Frontal cortex (tissue), 4 donors: ENCODE data around the gene TMEM132D. TPM values are rescaled to one million over a fixed set of nuclear protein-coding genes. Genes with fewer than 3 reads are reported as not detected.

Experiments used
- DNase-seq, 2 donors: peaks; one replicate each; pipeline ENCODE4 v3.0.0; 2012; ENCODE audit warnings: low spot score in 2 of 2
- FAIRE-seq: peaks from 2 replicates; lab custom pipeline; 2012; peaks lifted over from hg19 to GRCh38; lab: Jason Lieb, UNC
- total RNA-seq: library from RNA; depleted of rRNA; stranded (reverse); fragments of >200 nt; gene quantifications from one replicate; pipeline ENCODE4 v1.2.3, GENCODE V29; 2014
- donor health status: control.
- donor health status: control.
- donor health status: control.

Gene TMEM132D
- total RNA-seq, 1 donor from 2014 or later, result 4.1 TPM

DNA sequence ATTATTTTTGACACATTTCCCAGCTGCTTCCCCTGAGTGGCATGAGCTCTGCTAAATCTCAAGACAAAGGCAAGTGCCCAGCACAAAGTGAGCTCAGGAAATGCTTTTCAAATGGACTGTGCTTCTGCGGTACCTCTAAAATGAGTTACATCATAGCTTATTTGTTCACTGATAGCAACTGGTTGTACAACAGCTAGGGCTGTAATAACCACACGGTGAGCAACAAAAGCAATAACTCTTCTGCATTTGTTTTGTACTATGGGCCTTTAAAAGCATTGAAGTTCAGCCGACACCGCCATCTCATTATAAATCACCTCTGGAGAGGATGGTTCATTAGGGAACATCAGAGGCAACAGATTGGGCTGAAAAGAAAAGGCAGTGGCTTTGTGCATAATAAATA lies 575.6 kb downstream of the TMEM132D start:
- DNase-seq (no peak), FAIRE-seq (no peak)

DNA sequence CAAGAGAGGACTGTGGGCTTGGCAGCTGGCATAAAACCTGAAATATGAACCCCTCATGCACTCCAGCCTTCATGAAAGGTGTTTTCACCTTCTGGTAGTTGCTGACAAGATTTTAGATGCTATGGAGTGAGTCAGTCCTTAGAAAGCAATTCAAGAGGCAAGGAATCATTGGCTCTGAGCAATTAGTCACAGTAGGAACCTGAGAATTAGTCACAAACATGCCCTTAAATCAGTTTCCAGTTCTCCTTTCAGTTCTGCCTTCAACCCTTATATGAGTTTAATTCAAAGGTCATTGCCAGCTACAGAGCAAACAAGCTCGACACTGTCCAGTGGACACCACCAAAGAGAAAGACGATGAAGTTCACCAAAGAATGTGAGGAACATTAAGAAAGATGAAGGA lies 578.3 kb downstream of the TMEM132D start:
- no peak for FAIRE-seq
- DNase-seq, result no peak

DNA sequence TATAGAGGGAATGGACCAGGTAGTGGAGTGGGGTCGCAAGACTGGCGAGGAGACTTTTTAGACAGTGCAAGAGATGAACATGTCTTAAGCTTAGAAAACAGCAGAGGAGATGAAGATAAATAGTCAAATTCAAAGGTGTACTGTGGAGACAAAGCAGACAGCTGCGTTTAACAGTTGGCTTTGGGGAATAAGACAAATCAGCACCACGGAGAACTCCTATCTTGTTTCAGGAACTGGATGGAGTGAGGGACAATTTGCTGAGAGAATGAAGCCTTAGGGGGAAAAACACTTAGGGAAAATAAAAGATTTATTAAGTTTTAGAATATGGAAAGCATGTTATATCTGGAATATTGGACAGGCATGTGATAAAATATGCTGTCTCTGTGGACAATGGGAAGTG lies 591.8 kb downstream of the TMEM132D start:
- FAIRE-seq, result no peak
- DNase-seq, result no peak

- DNase-seq (no peak), FAIRE-seq (no peak)
These were observed 593.5 kb downstream of the TMEM132D start for GRCh38 chr12:129310346-129310745.

- FAIRE-seq (no peak), DNase-seq (no peak)
These were observed 598.0 kb downstream of the TMEM132D start for GRCh38 chr12:129305851-129306250.

DNA sequence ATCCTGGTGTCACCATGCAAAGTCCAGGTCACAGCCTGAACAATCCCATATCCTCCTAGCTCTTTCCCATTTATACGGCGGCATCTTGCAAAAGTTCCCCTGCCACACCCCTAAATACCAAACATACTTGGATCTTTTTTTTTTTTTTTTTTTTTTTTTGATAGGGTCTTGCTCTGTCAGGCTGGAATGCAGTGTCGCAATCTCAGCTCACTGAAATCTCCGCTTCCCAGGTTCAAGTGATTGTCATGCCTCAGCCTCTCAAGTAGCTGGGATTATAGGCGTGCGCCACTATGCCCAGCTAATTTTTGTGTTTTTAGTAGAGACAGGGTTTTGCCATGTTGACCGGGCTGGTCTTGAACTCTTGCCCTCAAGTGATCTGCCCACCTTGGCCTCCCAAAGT lies 599.3 kb downstream of the TMEM132D start:
- DNase-seq (no peak), FAIRE-seq (no peak)

GRCh38 chr12:129300011-129300410 lies 603.8 kb downstream of the TMEM132D start:
- DNase-seq (no peak), FAIRE-seq (no peak)

DNA sequence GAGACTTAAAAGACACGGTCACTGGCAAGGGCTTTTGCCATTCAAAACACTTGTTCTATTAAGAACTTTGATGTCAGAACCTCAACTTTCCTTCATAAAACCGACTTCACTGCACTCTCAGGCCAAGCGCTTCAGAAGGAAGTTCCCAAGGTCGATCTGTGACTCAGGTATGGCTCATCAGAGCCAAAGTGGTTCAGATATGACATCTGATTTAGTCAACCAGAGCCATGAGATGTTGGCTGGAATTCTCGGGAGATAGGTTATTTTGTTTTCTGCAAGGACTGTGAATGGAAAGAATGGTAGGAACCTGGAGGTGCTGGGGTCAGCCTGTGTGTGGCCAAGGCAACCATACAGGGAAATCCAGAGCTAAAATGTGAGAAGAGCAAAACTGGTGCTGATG lies 604.9 kb downstream of the TMEM132D start:
- no peak for DNase-seq
- FAIRE-seq, result no peak

GRCh38 chr12:129296671-129297070 lies 607.2 kb downstream of the TMEM132D start:
- FAIRE-seq (no peak), DNase-seq (no peak)

DNA sequence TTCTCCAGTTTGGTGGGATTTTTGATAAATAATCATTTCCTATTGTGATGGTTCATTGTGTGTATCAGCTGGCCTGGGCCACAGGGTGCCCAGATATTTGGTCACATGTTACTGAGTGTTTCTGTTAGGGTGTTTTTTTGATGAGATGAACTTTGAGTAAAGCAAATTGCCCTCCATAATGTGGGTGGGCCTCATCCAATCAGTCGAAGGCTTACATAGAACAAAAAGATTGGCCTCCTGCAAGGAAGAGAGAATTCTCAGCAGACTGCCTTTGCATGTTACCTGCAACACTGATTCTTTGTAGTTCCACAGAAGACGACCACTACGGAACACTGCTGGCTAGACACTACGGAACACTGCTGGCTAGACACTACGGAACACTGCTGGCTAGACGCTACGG lies 609.0 kb downstream of the TMEM132D start:
- DNase-seq (no peak), FAIRE-seq (no peak)

DNA sequence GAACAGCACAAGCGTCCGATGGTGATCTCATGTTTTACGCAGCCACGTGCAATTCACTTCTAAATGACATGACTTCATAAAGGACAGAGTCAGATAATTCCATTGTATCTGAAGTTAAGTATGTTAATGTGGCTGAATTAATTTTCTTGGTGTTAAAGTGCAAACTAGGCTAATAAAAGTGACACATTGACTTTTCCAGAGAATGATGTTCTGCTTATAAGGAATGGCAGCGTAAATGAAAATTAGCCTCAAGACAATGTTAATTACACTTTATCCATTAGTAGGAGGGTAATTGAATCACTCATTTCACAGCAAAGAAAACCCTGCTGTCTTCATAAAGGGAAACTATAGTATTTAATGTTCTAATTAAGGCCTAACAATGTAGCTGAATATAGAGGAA lies 624.1 kb downstream of the TMEM132D start:
- no peak for FAIRE-seq
- DNase-seq, result no peak

- FAIRE-seq, result no peak
- no peak for DNase-seq
These were observed 627.3 kb downstream of the TMEM132D start for GRCh38 chr12:129276361-129277060.

- DNase-seq (no peak), FAIRE-seq (no peak)
These were observed 633.9 kb downstream of the TMEM132D start for GRCh38 chr12:129269756-129270495.

GRCh38 chr12:129258781-129259318 lies 645.0 kb downstream of the TMEM132D start:
- DNase-seq (no peak), FAIRE-seq (no peak)

DNA sequence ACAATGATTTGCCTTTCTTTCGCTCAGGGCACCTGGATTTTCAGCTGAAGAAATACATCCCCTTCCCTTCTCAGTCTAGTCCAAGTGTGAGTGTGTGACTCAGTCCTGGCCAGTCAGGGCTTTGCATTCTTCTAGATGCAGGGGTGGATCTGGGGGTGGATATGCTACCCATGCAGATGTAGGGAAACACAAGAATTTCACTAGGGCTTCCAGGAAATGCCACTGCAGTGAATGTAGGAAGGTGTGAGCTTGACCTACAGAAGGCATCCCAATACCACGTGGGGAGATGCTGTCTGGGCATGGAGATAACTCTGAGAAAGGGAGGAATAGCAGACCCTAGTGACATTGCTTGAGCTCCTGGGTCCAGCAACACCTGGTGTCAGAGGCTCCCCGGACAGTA lies 646.3 kb downstream of the TMEM132D start:
- FAIRE-seq, result no peak

GRCh38 chr12:129246630-129247029 lies 657.2 kb downstream of the TMEM132D start:
- no peak for FAIRE-seq
- DNase-seq, result no peak

More for the DNA sequence above, 646.3 kb downstream of the TMEM132D start:
- no peak for DNase-seq

DNA sequence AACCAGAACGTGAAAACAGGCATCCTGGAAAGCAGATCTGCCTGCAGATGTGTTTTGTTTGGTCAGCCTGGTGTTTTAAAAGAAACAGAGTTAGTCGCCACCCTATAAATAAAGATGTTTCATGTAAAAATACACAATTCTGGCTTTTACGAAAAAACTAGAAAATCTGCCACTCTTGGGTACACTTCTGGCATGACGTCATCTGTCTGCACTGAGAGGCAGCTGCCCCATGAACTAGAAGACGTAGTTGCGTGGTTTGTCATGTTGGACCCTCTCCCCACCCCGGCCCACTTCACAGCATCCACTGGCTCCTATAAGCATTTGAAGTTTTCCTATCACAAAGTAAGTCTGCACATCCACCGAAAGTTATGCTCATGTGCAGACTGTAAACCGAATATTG lies 658.1 kb downstream of the TMEM132D start:
- FAIRE-seq (no peak), DNase-seq (no peak)

DNA sequence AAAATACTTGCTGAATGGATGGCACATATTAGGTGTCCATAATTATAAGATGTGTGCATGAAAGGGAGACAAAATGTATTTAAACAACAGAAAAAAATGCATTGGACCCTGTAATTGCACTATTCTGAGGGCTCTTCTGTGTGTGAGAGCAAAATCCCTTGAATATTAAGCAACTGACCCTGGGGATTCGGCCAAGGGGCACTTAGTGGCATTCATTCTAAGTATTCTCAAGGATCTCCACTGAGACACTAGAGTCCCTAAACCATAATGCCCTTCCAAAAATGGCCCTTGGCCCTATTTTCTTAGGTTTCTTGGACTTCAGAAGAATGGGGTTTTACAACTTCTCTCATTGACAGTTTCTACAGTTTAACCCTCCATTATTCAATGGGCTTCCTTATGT lies 662.0 kb downstream of the TMEM132D start:
- FAIRE-seq (no peak), DNase-seq (no peak)

GRCh38 chr12:129237881-129238280 lies 665.9 kb downstream of the TMEM132D start:
- FAIRE-seq (no peak), DNase-seq (no peak)

GRCh38 chr12:129234209-129234608 lies 669.6 kb downstream of the TMEM132D start:
- FAIRE-seq (no peak), DNase-seq (no peak)

DNA sequence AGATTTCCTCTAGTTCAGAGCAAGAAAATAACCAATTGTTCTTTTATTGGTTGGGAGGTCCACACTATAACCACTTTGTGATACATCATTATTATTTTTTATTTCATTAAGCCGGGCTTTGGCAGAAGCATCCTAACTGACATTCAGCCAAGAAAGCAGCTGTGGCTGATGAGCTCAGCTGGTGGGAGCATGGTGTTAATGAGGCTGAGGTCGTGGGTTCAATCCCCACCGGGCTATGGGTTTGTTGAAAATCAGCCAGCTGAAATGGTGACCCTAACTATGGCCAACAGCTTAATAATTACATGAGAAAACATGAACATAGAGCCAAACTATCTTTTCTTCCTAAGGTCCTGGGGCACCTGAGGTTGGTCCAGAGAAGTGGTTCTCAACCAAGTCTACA lies 672.3 kb downstream of the TMEM132D start:
- no peak for DNase-seq
- FAIRE-seq, result no peak
